Stimulated activated CD4-positive, alpha-beta T cell treated with anti-CD3 and anti-CD28 coated beads, TNF-alpha, amount 100 ng/mL, for 4 hours (primary cell): ENCODE data around the gene LRRC2.
"Not testable (repeated sequence)": the region's sequence is repeated elsewhere in the genome, so short reads cannot be mapped to it uniquely, and the experiment has no call there.

ENCODE experiments used
- DNase-seq, 3 experiments: peaks; one replicate each; pipeline ENCODE4 v3.0.0-alpha.2; 2020; ENCODE audit warnings: low read depth in 3 of 3

Gene LRRC2, protein sequence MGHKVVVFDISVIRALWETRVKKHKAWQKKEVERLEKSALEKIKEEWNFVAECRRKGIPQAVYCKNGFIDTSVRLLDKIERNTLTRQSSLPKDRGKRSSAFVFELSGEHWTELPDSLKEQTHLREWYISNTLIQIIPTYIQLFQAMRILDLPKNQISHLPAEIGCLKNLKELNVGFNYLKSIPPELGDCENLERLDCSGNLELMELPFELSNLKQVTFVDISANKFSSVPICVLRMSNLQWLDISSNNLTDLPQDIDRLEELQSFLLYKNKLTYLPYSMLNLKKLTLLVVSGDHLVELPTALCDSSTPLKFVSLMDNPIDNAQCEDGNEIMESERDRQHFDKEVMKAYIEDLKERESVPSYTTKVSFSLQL

GRCh38 chr3:46566040-46566641 is at the start of gene LRRC2:
Gene LRRC2, minus strand, starts transcription at chr3:46566302. Its CDS starts 14,711 bp downstream, at chr3:46551591.
- peak in 1 of 3 experiments; percentile 5 for DNase-seq

DNA sequence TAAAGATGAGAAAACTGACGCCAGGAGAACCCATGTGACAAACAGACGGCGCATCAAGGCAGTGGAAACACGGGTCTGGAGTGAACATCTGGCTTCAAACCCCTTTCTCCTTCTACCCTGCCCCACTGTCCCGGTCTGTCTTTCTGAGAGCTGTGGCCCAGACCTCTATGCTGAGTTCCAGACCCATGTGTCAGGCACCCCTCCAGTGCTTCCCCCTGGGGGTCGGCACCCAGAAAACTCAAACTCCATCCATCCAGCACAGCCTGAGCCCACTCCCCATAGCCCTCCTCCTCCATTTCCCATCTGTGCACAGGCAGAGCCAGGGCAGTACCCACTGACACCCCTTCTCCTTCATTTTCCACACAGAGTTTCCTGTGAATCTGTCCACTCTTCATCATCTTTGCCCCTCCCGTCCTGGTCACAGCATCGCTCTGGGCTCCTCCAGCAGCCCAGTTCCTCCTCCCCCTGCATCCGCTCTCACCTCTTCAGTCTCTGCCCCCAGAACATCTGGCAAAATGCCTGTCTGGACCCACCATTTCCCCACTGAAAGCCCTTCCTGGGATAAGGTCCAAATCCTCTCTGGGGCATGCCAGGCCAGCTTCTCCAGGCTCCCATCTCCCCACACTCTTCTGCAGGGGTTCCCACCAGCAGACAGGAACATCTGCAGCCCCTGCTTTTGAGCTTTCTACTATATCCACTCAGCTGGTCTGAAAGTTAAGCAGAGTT is 49.1 kb upstream of the LRRC2 start:
- DNase-seq: no peak

- no peak for DNase-seq
Measured at GRCh38 chr3:46614431-46614830, 48.3 kb upstream of the LRRC2 start.

- DNase-seq: no peak
Measured at GRCh38 chr3:46613313-46614005, 47.4 kb upstream of the LRRC2 start.

DNA sequence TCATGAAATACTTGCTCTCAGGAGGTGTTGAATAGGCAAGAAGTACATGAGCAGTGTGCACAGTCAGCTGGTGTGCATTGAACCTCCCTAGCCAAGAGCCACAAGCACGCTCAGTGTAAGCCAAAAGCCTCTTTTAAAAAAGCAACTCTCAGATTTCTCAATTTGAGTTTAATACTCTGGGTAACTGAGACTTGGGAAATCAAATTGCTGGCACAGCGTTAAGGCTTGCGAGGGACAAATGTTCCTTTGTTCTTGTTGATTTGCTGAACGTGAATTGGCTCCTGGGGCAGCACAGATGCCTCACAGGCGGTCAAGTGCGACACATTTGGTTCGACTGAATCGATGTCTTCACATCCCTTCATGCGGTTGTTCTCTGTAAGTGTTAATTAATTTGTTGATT is 46.2 kb upstream of the LRRC2 start, which contains the start of gene FAM240A:
TSS of gene FAM240A (plus strand) at position 202 of the 400 bp plus-strand sequence. CDS start at position 361, 159 bp downstream.
- no peak for DNase-seq

DNA sequence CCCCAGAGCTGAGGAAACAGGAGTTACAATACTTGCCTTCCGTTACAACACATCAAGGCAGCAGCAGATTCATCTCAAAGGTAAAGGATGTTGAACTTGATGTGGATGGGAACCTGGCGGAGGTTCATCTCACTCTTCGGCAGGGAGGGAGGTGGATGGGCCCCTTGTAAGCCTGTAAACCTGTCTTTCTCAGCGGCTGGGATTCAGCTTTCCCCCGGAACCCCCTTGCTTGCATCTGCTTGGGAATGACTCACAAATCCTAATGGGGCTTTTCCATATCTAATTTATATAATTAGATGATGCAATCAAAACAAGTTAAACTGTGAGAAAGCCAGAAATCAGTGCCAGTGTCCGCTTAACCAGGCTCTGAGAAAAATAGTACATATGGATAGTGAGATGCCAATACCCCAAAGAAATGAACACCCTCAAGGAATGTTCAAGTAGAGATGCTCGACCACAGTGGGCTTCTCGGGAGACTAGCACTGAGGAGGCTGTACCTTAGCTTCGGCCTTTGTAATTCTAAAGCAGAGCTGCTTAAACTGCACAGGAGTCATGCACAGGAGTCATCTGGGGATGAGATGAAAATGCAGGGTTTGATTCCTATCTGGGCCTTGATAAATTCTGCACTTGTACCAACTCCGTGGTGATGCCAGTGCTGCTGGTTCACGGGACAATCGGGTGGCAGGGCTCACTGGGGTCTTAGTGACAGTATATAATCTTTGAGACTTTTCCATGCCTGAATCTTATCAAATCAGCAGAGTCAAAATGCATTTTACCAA is 44.0 kb upstream of the LRRC2 start:
- DNase-seq: no peak

- DNase-seq: no peak
Measured at GRCh38 chr3:46609212-46609721, 43.2 kb upstream of the LRRC2 start.

DNA sequence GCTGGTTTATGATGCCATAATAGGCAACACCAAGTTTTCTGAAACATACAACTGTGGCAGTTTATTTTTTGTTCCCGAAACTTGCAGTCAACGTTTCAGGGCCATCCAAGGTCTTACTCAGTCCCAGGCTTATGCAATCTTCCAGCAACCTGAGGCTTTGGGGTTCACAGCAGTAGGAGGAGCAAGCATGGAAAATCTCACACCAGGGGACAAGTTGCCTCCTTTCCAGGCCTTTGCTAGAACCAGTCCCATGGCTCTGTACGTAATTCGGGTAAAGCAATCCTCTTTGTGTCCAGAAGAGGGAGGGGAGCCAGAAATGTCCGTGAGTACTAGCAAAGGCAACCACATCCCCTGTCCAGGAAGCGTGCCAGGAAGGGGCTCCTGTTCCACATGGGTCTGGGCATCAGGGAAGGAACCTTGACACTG is 41.5 kb upstream of the LRRC2 start:
- DNase-seq: no peak

GRCh38 chr3:46604127-46604526 is 38.0 kb upstream of the LRRC2 start:
- DNase-seq: no peak

- DNase-seq: no peak
Measured at GRCh38 chr3:46603446-46604046, 37.4 kb upstream of the LRRC2 start.

GRCh38 chr3:46599590-46599989 is 33.5 kb upstream of the LRRC2 start:
- DNase-seq: no peak

DNA sequence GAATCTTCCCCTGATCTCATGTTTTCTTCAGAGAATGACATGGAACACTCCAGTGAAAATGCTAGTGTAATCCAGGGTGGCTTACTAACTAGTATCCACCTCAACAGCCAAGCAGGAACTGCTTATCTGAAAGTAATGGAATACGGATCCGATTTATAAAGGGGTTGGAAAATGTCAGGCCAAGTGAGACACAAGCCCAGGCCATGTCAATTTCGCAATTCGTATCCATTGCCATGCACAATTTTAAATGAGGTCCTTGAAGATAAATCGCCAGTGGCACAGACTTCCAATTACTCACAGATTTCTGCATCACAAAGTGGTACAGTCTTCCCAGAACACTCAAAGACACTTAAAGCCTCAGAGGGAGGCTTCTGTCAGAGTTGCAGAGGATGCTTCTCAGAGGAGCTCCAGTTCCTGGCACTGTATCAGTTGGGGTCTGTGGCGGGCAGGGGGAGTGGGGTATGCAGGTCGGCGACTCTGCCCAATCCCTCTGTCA is 29.8 kb upstream of the LRRC2 start:
- DNase-seq: no peak

DNA sequence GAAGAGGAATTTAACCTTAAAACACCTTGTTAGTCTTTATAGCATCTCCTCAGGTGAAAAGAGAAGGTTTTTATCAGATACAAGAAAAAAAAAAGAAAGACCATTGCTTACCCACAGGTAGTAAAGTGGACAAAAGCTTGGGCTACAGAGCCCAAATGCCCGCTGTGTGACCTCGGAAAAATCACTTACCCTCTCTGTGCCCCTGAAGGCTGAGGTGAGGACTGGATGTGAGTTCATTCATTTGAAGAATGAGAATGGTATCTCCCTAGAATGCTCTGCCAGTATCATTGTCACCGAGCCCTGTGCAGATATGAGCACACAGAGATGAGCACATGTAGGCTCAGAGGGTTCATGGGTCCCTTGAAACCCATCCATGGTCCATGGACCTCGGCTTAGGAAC is 28.6 kb upstream of the LRRC2 start:
- no peak for DNase-seq

- DNase-seq: no peak
Measured at GRCh38 chr3:46593979-46594378, 27.9 kb upstream of the LRRC2 start.

DNA sequence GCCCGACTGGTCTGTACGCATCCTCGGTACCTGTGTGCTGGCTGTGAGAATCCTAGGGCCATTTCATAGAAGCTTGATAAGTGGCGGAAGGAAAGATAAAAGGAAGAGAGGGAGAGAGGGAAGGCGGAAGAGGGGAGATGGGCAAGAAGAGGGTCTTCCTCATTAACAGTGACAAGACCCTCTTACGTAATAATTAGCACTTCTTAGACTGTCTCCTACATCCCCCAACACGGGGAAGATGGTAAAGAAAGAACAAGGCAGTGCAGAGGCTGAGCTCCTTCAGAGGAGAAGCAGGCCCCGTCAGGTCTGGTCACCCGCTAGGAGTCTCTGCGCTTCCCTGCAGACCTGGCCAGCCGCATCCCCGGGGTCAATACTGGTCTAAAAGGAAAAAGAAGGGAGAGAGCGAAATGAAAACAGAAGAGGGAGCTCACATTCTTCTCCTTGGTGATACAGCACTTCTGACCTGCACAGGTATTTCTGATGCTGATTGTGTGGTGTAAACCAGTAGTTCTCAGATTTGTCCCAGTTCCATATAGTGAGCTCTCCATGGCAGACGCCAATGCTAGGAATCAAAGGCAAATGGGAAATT is 27.3 kb upstream of the LRRC2 start:
- DNase-seq: no peak

DNA sequence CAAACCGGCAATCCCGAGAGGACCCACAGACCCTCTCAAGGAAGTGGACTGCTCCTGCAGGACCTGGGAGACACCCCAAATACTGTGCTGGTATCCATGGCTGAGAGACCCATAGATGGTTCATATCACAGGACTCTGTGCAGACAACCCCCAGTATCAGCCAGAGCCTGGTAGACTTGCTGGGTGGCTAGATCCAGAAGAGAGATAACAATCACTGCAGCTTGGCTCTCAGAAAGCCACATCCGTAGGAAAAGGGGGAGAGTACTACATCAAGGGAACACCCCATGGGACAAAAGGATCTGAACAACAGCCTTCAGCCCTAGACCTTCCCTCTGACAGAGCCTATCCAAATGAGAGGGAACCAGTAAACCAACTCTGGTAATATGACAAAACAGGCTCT is 21.2 kb upstream of the LRRC2 start:
- not testable (repeated sequence) for DNase-seq

GRCh38 chr3:46586738-46587246 is 20.7 kb upstream of the LRRC2 start:
- DNase-seq: no peak

- DNase-seq: no peak
Measured at GRCh38 chr3:46585799-46586693, 19.9 kb upstream of the LRRC2 start.
